GM12801 (cell line): Measurements from ENCODE around the gene WDHD1.

Source experiments
- TF ChIP-seq, protein P1 (sequence below): IDR thresholded peaks from one replicate; pipeline ENCODE4 v1.5.1; 2011; ENCODE audit warnings: control low read depth; ENCODE audit not compliant: insufficient read length; ENCODE audit errors: extremely low read depth

WDHD1 gene

DNA sequence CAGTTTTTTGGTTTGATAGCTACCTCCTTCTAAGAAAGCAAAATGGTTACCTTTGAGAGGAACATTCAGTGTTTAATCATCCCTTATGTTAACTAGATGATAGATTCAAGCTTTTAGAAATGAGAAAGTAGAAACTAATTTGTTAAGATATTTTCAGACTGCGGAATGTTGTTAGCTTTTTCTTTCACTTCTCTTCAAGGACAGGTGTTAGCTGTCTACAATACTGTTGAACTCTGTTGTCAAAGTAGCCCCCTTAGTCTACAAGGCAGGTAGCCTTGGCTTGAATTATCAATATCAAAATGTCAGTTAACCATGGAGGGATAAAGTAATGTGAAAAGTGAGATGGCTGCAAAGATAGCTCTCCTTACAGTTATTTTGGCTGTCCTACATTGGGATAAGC, 39.3 kb upstream of the WDHD1 start:
- TF ChIP-seq, protein P1, sequence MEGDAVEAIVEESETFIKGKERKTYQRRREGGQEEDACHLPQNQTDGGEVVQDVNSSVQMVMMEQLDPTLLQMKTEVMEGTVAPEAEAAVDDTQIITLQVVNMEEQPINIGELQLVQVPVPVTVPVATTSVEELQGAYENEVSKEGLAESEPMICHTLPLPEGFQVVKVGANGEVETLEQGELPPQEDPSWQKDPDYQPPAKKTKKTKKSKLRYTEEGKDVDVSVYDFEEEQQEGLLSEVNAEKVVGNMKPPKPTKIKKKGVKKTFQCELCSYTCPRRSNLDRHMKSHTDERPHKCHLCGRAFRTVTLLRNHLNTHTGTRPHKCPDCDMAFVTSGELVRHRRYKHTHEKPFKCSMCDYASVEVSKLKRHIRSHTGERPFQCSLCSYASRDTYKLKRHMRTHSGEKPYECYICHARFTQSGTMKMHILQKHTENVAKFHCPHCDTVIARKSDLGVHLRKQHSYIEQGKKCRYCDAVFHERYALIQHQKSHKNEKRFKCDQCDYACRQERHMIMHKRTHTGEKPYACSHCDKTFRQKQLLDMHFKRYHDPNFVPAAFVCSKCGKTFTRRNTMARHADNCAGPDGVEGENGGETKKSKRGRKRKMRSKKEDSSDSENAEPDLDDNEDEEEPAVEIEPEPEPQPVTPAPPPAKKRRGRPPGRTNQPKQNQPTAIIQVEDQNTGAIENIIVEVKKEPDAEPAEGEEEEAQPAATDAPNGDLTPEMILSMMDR: no peak

DNA sequence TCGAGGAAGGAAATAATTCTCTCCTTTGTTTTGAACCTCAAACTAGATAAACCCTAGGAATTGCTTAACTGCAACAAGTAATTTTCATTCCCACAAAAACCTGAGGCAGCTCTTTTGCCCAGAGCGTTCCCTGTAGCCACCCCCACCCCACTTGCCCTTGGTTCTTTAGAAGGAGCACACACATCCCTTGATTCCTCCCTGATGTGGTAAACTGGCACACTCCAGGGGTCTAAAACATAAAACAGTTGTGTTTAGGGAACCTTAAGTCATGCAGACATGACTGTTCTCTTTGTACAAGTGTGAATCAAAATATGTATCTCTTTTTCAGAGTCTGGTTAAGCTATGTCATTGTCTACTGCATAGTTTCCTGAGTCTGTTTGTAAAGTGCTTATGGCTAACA, 38.5 kb upstream of the WDHD1 start:
- TF ChIP-seq, protein P1: no peak

DNA sequence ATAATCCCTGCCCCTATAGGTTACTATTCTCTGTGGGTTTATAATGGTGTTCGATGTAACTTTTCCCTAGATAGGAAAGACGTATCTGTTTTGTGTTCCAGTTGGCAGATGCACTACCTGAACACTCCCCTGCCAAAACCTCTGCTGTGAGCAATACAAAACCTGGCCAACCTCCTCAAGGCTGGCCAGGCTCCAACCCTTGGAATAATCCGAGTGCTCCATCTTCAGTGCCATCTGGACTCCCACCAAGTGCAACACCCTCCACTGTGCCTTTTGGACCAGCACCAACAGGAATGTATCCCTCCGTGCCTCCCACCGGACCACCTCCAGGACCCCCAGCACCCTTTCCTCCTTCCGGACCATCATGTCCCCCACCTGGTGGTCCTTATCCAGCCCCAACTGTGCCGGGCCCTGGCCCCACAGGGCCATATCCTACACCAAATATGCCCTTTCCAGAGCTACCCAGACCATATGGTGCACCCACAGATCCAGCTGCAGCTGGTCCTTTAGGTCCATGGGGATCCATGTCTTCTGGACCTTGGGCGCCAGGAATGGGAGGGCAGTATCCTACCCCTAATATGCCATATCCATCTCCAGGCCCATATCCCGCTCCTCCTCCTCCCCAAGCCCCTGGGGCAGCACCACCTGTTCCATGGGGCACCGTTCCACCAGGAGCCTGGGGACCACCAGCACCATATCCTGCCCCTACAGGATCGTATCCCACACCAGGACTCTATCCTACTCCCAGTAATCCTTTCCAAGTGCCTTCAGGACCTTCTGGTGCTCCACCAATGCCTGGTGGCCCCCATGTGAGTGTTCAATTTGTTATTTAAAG, 35.8 kb upstream of the WDHD1 start:
- TF ChIP-seq, protein P1: no peak

DNA sequence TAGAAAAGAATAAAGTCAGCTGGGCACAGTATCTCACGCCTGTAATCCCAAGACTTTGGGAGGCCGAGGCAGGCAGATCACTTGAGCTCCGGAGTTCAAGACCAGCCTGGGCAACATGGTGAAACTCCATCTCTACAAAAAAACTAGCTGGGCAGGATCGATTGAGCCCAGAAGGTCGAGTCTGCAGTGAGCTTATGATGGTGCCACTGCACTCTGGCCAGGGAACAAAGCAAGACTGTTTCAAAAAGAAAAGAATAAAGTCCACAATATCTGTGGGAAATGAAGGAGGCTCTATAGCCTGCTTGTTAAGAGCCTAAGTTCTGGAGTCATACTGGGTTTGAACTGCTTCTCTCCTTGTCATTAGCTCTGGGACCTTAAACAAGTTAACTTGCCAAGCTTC, 32.4 kb upstream of the WDHD1 start:
- TF ChIP-seq, protein P1: no peak

DNA sequence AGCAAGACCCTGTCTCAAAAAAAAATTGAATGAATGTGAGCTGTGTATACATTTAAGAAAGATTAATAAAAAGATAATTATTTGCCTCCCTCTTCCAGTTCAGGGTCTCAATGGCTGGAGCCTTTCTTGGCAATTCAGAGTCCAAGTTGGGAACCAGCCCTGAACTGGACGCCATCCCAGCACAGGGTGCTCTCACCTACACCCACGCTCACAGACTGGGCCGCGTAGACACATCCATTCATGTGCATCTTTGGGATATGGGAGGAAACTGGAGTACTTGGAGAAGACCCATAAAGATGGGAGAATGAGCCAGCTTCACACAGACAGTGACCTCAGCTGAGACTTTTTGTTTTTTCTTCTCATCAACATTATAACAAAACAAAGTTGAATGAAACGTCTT, 31.0 kb upstream of the WDHD1 start:
- TF ChIP-seq, protein P1: no peak

DNA sequence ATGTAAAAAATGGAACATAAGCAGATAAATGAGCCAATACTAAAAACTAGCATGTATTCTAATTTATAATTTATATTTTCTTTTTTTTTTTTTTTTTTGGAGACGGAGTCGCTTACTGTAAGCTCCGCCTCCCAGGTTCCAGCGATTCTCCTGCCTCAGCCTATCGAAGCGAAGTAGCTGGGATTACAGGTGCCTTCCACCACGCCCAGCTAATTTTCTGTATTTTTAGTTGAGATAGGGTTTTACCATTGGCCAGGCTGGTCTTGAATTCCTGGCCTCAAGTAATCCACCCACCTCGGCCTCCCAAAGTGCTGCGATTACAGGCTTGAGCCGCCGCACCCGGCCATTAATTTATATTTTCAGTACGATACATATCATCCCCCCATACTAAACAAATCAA, 27.2 kb upstream of the WDHD1 start:
- TF ChIP-seq, protein P1: no peak

DNA sequence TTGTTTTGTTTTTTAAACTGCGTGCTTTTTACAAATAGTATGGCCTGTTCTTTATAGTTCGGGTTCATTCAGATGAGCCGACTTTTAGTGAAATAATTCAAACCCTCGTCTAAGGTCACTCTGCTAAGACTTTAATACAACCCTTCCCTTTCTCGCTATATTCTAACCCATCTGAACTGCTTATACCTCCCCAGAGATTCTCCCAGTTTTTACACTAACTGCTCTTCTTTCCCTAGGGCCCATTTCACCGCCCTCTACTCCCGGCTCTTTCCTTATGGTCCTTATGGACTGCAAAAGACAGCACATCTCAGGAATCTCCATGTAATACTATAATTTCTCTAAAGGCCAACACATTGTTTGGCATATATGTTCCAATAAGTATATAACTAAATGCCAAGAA, 26.6 kb upstream of the WDHD1 start:
- TF ChIP-seq, protein P1: no peak
